DLD1 (cell line): ENCODE measurements around the gene FLYWCH1.
"Not testable (repeated sequence)": the region's sequence is repeated elsewhere in the genome, so short reads cannot be mapped to it uniquely, and the experiment has no call there.

Source experiments
- in situ Hi-C: cut with HindIII; loops from 2 replicates; pipeline ENCODE4 v1.10.0; 2017; ENCODE audit warnings: low sequenced_read_pairs

The FLYWCH1 gene

GRCh38 chr16:2926650-2926999 lies 14.9 kb downstream of the FLYWCH1 start:
- in situ Hi-C loops, result no loop called here

DNA sequence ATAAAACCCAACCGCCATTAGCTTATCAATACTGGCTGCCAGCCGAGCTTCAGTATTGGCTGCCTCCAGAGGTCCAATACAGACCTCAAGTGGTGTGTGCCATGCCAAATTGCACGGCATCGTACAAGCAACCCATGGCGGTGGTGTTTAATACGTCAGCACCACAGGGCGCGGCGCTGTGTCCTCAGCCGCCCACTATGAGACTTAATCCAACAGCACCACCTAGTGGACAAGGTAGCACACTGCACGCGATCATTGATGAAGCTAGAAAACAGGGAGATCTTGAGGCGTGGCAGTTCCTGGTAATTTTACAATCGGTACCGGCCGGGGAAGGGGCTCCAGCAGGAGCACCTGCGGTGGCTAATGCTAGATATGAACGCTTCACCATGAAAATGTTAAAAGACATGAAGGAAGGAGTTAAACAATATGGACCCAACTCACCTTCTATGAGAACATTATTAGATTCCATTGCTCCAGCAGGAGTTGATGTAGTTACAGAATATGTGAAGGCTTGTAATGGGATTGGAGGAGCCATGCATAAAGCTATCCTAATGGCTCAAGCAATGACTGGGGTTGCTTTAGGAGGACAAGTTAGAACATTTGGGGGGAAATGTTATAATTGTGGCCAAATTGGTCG lies 15.4 kb downstream of the FLYWCH1 start:
- in situ Hi-C loops, result no loop called here

DNA sequence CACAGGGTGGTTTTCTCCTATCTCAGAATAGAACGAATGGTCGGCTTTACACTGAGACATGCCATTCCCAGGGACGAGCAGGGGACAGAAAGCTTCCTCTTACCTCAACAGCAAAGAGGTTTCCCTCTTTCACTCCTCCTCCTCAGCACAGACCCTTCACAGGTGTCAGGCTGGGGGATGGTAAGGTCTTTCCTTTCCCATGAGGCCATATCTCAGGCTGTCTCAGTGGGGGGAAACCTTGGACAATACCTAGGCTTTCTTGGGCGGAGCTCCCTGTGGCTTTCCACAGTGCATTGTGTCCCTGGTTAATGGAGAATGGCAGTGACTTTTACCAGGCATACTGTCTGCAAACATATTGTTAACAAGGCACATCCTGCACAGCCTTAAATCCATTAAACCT lies 16.4 kb downstream of the FLYWCH1 start:
- in situ Hi-C loops, result not testable (repeated sequence)

DNA sequence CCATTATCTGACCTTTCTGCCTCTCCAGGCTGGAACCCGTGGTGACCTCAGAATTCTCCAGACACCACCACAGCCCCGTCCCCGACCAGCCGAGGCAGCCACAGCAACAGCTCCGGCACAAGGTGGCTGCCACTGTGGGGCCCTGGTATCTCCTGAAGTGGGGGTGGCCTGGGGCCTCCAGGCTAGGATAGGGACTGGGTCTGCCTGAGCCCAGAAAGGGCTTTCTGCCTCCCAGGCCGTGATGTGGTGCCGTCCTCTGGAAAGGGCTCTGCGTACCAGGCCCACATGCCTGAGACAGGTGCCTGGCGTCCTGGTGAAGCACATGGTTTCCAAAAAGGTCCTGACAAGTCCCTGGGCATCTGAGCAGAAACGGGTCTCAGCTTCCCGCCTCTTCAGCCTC lies 17.1 kb downstream of the FLYWCH1 start:
- in situ Hi-C loops, result no loop called here

DNA sequence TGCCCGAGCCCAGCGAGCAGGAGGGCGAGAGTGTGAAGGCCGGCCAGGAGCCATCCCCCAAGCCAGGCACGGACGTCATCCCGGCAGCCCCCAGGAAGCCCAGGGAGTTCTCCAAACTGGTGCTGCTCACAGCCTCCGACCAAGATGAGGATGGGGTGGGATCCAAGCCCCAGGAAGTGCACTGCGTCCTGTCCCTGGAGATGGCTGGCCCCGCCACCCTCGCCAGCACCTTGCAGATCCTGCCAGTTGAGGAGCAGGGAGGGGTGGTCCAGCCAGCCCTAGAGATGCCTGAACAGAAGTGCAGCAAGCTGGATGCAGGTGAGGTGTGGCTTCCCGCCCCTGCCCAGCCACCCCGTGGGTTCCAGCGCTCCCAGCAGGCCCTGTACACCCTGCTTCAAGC lies 18.0 kb downstream of the FLYWCH1 start:
- in situ Hi-C loops, result no loop called here

- in situ Hi-C loops, result no loop called here
These were observed 18.5 kb downstream of the FLYWCH1 start for GRCh38 chr16:2930236-2930635.

DNA sequence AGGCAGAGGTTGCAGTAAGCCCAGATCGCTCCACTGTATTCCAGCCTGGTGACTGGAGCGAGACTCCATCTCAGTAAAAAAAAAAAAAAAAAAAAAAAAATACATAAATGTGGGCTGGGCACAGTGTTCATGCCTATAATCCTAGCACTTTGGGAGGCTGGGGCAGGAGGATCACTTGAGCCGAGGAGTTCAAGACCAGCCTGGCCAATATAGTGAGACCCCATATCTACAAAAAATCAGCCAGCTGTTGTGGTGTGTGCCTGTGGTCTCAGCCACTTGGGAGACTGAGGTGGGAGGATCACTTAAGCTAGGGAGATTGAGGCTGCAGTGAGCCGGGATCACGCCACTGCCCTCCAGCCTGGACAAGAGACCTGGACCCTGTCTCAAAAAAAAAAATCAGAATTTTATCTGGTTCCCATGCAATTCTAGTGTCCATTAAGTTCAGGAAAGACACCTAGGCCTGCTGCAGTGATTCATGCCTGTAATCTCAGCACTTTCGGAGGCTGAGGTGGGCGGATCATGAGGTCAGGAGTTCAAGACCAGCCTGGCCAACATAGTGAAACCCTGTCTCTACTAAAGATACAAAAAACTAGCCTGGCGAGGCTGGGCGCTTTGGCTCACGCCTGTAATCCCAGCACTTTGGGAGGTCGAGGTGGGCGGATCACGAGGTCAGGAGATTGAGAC lies 19.6 kb downstream of the FLYWCH1 start:
- in situ Hi-C loops, result not testable (repeated sequence)

DNA sequence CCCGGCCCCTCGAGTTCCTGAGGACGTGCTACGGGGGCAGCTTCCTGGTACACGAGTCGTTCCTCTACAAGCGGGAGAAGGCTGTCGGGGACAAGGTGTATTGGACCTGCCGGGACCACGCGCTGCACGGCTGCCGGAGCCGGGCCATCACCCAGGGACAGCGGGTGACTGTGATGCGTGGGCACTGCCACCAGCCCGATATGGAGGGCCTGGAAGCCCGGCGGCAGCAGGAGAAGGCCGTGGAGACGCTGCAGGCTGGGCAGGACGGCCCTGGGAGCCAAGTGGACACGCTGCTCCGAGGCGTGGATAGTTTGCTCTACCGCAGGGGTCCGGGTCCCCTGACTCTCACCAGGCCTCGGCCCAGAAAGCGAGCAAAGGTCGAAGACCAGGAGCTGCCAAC lies 21.4 kb downstream of the FLYWCH1 start:
- in situ Hi-C loops, result no loop called here

DNA sequence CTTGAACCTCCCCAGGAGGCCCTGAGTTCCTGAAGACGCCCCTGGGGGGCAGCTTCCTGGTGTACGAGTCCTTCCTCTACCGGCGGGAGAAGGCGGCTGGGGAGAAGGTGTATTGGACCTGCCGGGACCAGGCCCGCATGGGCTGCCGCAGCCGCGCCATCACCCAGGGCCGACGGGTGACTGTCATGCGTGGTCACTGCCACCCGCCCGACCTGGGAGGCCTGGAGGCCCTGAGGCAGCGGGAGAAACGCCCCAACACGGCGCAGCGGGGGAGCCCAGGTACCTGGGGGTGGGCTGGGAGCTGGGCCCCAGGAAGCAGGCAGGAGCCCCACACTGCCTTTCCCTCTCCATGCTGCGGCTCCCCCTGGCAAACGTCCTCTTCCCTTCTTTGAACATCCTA lies 22.0 kb downstream of the FLYWCH1 start:
- in situ Hi-C loops, result no loop called here

DNA sequence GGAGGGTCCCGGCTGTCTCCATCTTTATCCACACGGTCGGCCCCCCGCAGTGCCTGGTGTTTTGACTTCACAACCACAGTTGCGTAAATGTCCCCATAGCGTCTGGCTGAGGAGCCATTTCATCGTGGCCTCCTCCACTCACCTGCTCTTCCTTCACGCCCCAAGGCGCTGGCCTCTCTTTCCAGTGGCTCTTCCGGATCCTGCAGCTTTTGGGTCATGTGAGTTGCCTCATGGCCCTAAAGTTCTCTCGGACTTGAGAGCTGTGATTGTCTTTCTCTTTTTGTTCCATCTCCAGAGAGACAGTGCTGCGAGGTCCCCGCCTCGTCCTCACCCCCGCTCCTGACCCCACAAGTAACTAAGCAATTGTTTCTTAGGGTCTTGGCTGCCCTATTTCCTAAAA lies 22.7 kb downstream of the FLYWCH1 start:
- in situ Hi-C loops, result no loop called here

GRCh38 chr16:2936436-2937011 lies 24.8 kb downstream of the FLYWCH1 start:
- in situ Hi-C loops, result no loop called here

DNA sequence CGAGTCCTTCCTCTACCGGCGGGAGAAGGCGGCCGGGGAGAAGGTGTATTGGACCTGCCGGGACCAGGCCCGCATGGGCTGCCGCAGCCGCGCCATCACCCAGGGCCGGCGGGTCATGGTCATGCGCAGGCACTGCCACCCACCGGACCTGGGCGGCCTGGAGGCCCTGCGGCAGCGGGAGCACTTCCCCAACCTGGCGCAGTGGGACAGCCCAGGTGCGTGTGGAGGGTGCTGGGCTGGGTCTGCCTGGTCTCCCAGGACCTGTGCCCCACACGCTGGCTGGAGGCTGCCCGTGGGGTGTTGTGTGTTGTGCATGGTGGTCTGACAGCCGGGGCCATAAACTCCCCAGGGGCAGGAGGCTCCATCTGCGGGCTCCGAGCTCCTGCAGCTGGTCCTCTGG lies 25.4 kb downstream of the FLYWCH1 start:
- in situ Hi-C loops, result no loop called here

DNA sequence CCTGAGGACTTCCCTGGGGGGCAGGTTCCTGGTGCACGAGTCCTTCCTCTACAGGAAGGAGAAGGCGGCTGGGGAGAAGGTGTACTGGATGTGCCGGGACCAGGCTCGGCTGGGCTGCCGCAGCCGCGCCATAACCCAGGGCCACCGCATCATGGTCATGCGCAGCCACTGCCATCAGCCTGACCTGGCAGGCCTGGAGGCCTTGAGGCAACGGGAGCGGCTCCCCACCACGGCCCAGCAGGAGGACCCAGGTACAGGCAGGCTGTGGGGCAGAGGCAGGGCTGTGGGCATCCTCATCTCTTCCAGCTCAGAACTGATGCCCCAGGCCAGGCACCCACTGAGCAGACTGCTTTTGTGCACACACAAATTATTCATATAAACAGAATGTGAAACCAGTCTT lies 26.5 kb downstream of the FLYWCH1 start:
- in situ Hi-C loops, result no loop called here

DNA sequence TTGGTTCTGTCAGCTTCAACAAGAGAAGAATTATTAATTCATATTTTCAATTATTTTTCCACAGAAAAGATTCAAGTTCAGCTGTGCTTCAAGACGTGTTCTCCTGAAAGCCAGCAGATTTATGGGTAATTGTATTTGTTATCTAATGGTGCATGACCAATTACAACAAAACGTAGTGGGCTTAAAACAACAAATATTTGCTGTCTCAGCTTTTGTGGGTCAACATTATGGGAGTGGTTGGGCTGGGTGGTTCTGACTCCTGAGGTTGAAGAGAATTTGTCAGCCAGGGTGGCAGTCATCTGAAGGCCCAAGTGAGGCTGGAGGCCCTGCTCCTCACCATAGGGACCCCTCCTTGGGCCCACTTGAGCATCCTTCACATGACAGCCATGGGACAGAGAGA lies 28.2 kb downstream of the FLYWCH1 start:
- in situ Hi-C loops, result no loop called here

- in situ Hi-C loops, result no loop called here
These were observed 30.3 kb downstream of the FLYWCH1 start for GRCh38 chr16:2942045-2942444.

GRCh38 chr16:2943716-2944115 lies 32.0 kb downstream of the FLYWCH1 start:
- in situ Hi-C loops, result not testable (repeated sequence)

- in situ Hi-C loops, result no loop called here
These were observed 34.9 kb downstream of the FLYWCH1 start for GRCh38 chr16:2946649-2947048.

GRCh38 chr16:2948807-2949704 lies 37.3 kb downstream of the FLYWCH1 start:
- in situ Hi-C loops, result no loop called here

DNA sequence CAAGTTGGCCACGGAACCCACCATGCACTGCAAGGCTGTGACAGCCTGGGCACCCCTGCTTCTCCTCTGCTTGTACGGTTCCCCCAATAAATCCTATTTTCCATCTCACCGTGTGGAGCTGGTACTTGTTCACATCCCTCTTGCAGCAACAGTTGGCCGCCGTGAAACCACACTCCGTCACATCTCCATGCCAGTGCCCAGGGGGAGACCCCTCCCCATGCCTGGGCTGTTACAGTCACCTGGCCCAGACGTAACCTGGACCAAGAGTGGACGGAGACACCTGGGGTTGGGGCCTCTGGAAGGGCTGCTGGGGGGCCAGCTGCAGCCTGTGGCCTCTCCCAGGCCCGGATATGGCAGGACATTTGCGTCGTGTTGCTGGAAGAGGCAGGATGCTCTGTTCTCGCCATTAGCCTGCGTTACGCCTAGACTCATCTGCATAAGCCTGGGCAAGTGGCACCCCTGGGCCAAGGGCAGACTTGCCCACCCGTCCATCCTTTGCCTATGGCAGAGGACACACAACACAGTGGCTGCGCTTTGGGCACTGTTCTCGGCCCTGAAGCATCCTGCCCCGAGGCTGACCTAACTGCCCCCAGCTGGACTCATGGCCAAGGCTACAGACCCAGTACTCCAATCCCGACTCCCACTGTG lies 38.1 kb downstream of the FLYWCH1 start:
- in situ Hi-C loops, result no loop called here

DNA sequence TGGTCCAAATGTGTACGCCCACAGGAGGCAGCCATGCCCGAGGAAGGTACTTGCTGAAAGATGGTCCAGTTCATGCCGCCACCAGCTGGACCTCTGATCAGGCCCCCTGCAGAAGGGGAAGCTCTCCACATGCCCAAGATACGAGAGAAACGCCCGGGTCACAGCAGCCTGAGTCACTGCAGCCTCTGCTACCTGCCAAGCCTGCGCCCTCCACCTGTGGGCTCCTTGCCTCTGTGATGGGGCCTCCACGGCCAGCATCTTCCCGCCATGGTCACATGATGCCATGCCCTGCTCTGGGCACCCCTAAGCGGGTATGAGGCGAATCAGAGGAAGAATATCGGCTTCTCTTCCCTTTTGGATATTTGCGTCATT lies 38.6 kb downstream of the FLYWCH1 start:
- in situ Hi-C loops, result no loop called here

GRCh38 chr16:2950773-2951172 lies 39.0 kb downstream of the FLYWCH1 start:
- in situ Hi-C loops, result no loop called here
